Measurements from ENCODE around the gene FANCE.

FANCE gene

DNA sequence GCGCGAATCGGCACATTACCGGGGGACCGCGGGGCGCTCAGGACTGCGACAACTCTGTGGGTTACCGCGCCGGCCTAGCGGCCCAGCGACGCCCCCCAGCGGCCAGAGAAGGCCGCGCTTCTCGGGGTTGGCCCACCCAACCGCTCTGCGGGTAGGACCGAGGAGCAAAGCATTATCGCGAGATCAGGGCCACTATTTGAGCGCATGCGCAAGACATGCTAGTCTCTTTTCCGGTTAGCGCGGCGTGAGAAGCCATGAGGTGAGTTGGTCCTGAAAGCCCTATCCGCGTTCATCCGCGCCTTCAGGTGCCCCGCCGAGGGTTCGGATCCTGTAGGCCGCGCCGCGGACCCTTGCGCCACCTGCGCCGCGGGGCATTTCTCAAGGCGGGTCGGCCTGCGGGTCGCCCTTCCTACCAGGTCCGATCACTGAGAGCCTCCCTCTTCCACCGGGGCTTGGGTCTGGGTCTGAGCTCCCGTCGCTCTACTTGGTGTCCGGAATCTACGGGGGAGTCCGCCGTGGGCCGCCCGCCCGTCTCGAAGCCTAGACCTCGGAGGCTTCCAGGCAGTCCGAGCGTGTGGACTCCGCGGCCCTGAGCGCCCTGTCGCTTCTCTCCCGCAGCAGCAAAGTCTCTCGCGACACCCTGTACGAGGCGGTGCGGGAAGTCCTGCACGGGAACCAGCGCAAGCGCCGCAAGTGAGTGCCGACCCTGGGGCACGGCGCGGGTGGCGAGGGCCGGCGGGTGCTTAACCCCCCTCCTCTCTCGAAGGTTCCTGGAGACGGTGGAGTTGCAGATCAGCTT, 16.2 kb downstream of the FANCE start, which contains the start of gene RPL10A:
RPL10A (plus strand) TSS at position 221 of the 799 bp plus-strand sequence; CDS start at position 255, 34 bp downstream.
- peaks cover 26% of the 10 kb centered on the region for H3K4me1 Mint-ChIP-seq (ENCODE audit: low read depth)
- H3K27me3 Mint-ChIP-seq (ENCODE audit: low read depth): no peaks in the 10 kb centered on the region
- H3K27ac Mint-ChIP-seq: peak within 1 kb of the TSS; percentile 99
- H3K4me3 Mint-ChIP-seq: peak within 1 kb of the TSS; percentile 99
- DNase-seq (ENCODE audit: low spot score): peak; percentile 94
- no peaks in the 10 kb centered on the region for H3K9me3 Mint-ChIP-seq
- H3K36me3 Mint-ChIP-seq (ENCODE audit: low read depth): peaks cover 76% of the 10 kb centered on the region

DNA sequence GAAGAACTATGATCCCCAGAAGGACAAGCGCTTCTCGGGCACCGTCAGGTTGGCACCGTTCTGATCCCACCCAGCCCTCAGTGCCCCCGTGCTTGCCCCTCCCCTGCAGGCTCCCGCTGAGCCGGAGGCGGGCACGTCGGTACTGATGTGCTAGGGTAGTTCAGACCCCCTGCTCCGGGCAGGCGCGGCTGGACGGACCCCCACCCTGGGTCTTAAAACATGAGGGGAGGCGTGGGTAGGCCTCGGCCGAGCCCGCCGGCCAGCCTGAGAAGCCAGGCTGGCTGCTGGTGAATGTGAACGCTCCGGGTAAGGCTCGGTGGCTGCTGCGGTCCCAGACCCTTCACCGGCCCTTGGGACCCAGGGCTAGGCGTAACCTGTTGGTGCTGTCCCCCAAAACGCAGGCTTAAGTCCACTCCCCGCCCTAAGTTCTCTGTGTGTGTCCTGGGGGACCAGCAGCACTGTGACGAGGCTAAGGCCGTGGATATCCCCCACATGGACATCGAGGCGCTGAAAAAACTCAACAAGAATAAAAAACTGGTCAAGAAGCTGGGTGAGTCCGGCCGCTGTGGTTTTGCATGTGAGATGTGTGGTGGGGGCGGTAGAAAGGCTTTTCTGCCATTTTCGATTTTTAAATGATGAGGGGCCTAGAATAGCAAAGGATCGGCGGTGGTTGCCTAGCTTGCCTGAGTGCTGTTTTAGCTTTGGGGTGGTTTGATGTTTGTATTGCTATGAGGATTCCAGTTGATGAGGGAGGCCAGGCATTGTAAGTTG, 17.0 kb downstream of the FANCE start:
- no peaks in the 10 kb centered on the region for H3K9me3 Mint-ChIP-seq
- H3K4me3 Mint-ChIP-seq: peak overlapping the region; percentile 99
- peak overlapping the region; percentile 99 for H3K27ac Mint-ChIP-seq
- no peak for DNase-seq (ENCODE audit: low spot score)
- peaks cover 26% of the 10 kb centered on the region for H3K4me1 Mint-ChIP-seq (ENCODE audit: low read depth)
- peaks cover 72% of the 10 kb centered on the region for H3K36me3 Mint-ChIP-seq (ENCODE audit: low read depth)
- H3K27me3 Mint-ChIP-seq (ENCODE audit: low read depth): no peaks in the 10 kb centered on the region

DNA sequence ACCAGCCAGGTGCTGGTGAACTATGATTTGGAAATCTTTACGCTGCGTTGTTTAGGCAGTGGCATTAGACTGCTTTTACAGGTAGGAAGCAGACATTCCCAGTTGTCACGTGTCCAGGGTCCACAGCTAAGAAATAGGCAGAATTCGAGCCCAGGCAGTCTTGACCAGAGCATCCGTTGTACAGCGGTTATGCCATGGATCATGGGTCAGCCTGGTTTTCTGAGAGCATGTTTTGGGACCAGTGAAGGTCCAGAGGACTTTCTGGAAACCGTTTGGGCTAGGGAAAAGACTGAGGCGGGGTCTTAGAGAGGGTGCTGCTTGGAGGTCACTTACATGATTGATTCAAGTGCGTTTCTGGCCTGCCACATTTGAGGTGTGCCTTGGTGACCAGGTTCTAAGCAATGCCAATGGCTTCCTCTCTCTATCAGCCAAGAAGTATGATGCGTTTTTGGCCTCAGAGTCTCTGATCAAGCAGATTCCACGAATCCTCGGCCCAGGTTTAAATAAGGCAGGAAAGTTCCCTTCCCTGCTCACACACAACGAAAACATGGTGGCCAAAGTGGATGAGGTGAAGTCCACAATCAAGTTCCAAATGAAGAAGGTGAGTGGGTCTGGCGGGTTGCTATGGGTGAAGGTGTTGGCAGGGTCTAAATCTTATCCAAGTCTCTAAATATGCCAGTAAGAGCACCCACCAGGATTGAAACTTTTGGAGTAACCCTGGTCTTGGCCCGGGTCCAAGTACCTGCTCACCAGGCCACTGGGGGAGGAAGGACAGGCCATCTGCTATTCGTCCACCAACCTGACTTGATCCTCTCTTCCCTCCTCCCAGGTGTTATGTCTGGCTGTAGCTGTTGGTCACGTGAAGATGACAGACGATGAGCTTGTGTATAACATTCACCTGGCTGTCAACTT, 17.9 kb downstream of the FANCE start:
- H3K4me3 Mint-ChIP-seq: peak overlapping the region; percentile 99
- peaks cover 26% of the 10 kb centered on the region for H3K4me1 Mint-ChIP-seq (ENCODE audit: low read depth)
- no peak for DNase-seq (ENCODE audit: low spot score)
- peaks cover 68% of the 10 kb centered on the region for H3K36me3 Mint-ChIP-seq (ENCODE audit: low read depth)
- peak overlapping the region; percentile 73 for H3K27ac Mint-ChIP-seq
- no peaks in the 10 kb centered on the region for H3K9me3 Mint-ChIP-seq
- H3K27me3 Mint-ChIP-seq (ENCODE audit: low read depth): no peaks in the 10 kb centered on the region

DNA sequence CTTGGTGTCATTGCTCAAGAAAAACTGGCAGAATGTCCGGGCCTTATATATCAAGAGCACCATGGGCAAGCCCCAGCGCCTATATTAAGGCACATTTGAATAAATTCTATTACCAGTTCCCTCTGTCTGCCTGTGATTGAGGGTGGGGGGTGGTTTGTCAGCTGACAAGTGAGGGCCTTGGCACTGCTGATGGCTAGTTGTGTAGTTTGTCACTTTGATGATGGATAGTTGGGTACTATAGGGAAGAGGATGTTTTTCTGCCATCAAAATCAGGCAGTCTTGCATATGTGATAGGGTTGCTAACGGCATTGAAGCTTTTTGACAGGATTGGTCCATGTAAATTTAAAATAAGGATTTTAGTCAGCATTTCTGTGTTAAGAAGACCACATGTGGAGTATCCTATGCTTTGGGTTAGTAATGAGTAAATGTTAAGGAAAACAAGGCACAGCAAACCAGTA, 18.6 kb downstream of the FANCE start:
- H3K27ac Mint-ChIP-seq: peak overlapping the region; percentile 73
- no peaks in the 10 kb centered on the region for H3K9me3 Mint-ChIP-seq
- peaks cover 26% of the 10 kb centered on the region for H3K4me1 Mint-ChIP-seq (ENCODE audit: low read depth)
- no peaks in the 10 kb centered on the region for H3K27me3 Mint-ChIP-seq (ENCODE audit: low read depth)
- peaks cover 64% of the 10 kb centered on the region for H3K36me3 Mint-ChIP-seq (ENCODE audit: low read depth)
- no peak for DNase-seq (ENCODE audit: low spot score)
- peak overlapping the region; percentile 99 for H3K4me3 Mint-ChIP-seq

DNA sequence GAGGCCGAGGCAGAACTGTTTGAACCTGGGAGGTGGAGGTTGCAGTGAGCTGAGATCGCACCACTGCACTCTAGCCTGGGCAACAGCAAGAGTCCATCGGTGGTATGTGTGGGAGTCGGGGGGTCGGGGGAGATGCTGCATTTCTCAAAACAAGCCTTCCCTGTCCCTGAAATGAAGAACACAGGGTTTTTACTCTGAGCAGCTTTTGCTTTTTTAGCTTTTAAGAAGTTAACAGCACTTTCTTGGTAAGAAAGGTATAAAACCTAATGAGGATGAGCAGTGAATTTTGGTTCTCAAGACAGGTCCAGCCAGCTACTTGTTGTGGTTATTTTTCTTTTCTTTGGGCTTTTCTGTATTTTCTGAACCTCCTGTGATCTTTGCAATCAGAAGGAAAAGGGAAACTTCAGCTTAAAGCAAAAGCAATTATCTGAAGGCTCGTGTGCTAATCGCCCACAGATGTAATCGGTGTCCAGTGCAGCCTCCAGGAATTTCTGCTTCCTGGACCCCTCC, 19.8 kb downstream of the FANCE start:
- peak overlapping the region; percentile 43 for H3K4me3 Mint-ChIP-seq

DNA sequence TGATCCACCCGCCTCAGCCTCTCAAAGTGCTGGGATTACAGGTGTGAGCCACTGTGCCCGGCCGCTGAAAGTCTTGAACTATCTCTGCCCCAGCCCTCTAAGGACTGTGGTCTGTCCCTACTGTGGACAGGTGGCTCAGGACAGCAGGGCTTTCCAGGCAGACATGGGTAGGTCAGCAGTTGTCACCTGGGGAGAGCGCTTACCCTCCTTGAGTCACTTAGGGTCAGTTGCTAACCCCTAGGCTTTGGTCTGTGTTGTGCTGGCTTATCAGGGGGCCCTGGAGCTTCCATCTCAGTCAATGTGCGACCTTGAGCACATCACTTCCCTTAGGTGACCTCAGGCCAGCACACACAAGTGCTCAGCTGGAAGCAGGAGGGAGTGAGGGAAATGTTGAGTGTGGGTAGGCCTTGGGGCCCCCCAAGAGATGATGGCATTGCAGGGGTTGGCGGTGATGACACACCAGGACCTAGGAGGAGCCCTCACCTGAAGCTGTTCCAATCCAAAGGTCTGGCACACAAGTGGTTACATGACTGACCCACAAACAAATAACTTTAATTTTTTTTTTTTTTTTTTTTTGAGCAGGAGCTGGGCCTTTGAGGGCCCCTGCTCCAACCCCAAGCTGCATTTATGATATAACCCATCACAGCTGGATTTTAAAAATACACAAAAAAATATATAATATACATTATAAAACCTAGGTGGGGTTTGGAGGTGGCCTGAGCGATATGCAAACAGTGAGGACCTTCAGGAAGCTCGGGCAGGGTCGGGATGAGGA, 21.1 kb downstream of the FANCE start:
- Mint-ChIP-seq H3K9me3 (no peaks in the 10 kb centered on the region), H3K27ac (no peak overlapping the region), H3K4me1 (ENCODE audit: low read depth) (peaks cover 19% of the 10 kb centered on the region), H3K27me3 (ENCODE audit: low read depth) (no peaks in the 10 kb centered on the region), H3K4me3 (no peak overlapping the region), H3K36me3 (ENCODE audit: low read depth) (peaks cover 48% of the 10 kb centered on the region)
- DNase-seq (ENCODE audit: low spot score): no peak

More for the DNA sequence above, 19.8 kb downstream of the FANCE start:
- H3K4me1 Mint-ChIP-seq (ENCODE audit: low read depth): peaks cover 26% of the 10 kb centered on the region
- no peaks in the 10 kb centered on the region for H3K9me3 Mint-ChIP-seq
- no peak for DNase-seq (ENCODE audit: low spot score)
- H3K36me3 Mint-ChIP-seq (ENCODE audit: low read depth): peaks cover 56% of the 10 kb centered on the region
- no peaks in the 10 kb centered on the region for H3K27me3 Mint-ChIP-seq (ENCODE audit: low read depth)
- H3K27ac Mint-ChIP-seq: no peak overlapping the region

DNA sequence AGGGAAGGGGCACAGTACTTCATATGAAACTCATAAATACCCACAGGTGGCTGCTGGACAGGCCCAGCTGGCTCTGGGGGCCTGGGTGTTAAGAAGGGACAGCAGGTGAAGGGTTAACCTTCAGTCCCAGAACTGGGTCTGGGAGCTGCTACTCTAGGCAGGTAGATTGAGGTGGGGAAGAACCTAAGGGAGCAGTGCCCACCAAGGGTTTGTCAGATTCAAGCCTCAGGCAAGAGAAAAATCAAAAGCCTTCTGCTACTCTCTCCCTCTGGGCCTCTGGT, 21.7 kb downstream of the FANCE start:
- peaks cover 19% of the 10 kb centered on the region for H3K4me1 Mint-ChIP-seq (ENCODE audit: low read depth)
- no peak overlapping the region for H3K27ac Mint-ChIP-seq
- no peaks in the 10 kb centered on the region for H3K27me3 Mint-ChIP-seq (ENCODE audit: low read depth)
- no peaks in the 10 kb centered on the region for H3K9me3 Mint-ChIP-seq
- peaks cover 43% of the 10 kb centered on the region for H3K36me3 Mint-ChIP-seq (ENCODE audit: low read depth)
- DNase-seq (ENCODE audit: low spot score): no peak
- no peak overlapping the region for H3K4me3 Mint-ChIP-seq

DNA sequence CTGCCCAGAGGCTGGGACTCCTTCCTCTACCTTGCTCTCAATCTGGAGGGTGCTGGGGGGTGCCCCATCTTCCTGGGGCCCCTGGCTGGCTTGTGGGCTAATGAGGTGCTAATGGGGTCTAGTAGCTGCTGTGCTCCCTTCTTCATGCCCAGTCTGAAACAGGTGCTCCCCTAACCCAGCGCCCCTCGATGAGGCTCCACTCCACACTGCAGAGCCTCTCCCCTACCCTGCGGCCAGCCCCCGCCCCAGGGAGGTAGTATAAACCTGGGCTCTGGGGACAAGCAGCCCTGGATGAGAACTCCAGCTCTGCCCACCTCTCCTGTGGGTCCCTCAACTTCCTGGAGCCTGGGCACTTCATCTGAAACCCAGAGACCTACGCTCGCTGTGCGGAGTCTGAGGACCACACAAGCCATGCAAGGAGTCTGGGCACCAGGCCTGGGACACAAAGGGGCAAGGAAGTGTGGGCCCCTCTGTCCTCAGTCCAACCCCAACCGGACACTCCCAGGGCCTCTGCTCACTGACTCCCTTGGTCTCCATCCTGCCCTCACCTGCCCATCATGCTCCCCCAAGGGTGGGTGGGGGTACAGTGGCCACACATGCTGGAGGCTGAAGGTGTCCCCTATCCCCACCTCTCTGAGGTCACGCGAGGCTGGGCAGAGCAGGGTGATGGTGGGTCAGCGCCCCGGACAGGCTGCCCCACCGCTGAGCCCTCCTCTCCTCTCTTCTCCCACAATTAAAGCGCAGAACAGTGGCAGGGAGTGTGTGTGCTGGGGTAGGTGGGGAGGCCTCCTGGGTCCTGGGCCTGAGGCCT, 22.2 kb downstream of the FANCE start:
- Mint-ChIP-seq H3K27ac (no peak overlapping the region), H3K4me3 (no peak overlapping the region)

DNA sequence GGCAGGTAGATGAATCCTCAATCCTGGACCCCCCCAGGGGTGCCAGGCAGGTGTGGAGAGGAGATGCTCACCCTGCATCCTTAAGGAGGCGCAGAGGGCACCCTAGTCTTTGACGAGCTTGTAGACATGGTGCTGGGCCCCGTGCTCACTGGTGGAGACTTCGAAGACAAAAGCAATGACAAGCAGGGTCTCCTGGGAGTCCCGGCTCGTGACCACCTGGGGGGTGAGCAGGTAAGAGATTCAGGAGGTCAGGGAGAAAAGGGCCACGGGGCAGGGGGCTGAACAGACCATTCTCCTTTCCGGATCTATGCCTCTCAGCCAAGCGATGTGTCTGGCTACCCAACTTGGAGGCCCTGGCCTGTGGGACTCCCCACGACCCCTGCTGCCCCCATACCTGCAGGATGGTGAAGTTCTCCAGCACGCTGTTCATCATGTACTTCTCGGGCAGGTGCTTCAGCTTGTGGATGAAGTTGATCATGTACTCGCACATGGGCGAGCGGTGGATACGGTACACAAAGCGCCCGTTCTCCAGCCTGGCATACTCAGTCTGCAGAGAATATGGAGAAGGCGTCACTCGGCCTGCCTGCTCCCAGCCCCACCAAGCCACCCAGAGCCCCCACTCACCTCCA, 22.9 kb downstream of the FANCE start:
- H3K27ac Mint-ChIP-seq: peak overlapping the region; percentile 27
- H3K9me3 Mint-ChIP-seq: no peaks in the 10 kb centered on the region
- no peak for DNase-seq (ENCODE audit: low spot score)
- H3K36me3 Mint-ChIP-seq (ENCODE audit: low read depth): peaks cover 30% of the 10 kb centered on the region
- no peaks in the 10 kb centered on the region for H3K27me3 Mint-ChIP-seq (ENCODE audit: low read depth)
- H3K4me3 Mint-ChIP-seq: no peak overlapping the region
- H3K4me1 Mint-ChIP-seq (ENCODE audit: low read depth): peaks cover 14% of the 10 kb centered on the region

More for the DNA sequence above, 22.2 kb downstream of the FANCE start:
- no peaks in the 10 kb centered on the region for H3K27me3 Mint-ChIP-seq (ENCODE audit: low read depth)
- peaks cover 37% of the 10 kb centered on the region for H3K36me3 Mint-ChIP-seq (ENCODE audit: low read depth)
- peaks cover 19% of the 10 kb centered on the region for H3K4me1 Mint-ChIP-seq (ENCODE audit: low read depth)
- no peaks in the 10 kb centered on the region for H3K9me3 Mint-ChIP-seq
- no peak for DNase-seq (ENCODE audit: low spot score)

DNA sequence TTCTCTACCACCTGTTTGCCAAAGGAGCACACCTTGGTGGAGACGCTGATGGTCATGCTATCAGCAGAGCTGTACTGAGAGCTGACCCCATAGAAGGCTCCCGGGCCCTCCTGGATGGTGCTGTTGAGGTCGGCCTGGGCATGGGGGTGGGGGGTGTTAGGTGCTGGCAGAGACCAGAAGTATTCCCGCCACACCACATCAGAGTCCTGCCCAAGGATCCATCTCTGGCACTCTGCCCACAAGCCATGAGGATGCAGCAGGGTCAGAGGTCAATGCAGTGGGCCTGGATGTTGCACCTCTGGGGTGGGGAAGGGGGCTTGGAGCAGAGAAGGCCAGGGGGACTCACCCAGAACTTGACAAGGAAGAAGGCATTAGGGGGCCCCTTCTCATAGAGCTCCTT, 23.4 kb downstream of the FANCE start:
- DNase-seq (ENCODE audit: low spot score): no peak
- no peak overlapping the region for H3K4me3 Mint-ChIP-seq
- H3K36me3 Mint-ChIP-seq (ENCODE audit: low read depth): peaks cover 25% of the 10 kb centered on the region
- H3K27ac Mint-ChIP-seq: no peak overlapping the region
- peaks cover 8% of the 10 kb centered on the region for H3K4me1 Mint-ChIP-seq (ENCODE audit: low read depth)
- no peaks in the 10 kb centered on the region for H3K27me3 Mint-ChIP-seq (ENCODE audit: low read depth)
- H3K9me3 Mint-ChIP-seq: no peaks in the 10 kb centered on the region

DNA sequence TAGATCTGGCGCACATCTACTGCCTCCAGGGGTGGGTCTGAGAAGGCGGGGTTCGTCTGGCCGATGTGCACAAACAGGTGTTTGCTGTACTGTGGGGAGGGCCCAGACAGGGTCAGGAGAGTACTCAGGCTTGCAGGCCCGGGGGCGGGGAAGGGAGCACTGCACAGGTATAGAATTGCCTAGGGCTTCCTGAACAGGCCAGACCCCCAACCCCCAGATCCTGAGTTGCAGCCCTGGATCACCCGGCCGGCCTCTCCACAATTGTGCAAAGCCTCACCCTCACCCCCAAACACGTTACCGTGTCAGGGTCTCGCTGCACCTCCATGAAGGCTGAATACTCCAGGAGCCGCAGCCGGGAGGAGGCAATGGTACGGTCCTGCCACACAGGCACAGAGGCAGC, 23.9 kb downstream of the FANCE start:
- Mint-ChIP-seq H3K9me3 (no peaks in the 10 kb centered on the region), H3K4me3 (no peak overlapping the region), H3K4me1 (ENCODE audit: low read depth) (peaks cover 5% of the 10 kb centered on the region), H3K27me3 (ENCODE audit: low read depth) (no peaks in the 10 kb centered on the region), H3K36me3 (ENCODE audit: low read depth) (peaks cover 21% of the 10 kb centered on the region), H3K27ac (no peak overlapping the region)
- no peak for DNase-seq (ENCODE audit: low spot score)

DNA sequence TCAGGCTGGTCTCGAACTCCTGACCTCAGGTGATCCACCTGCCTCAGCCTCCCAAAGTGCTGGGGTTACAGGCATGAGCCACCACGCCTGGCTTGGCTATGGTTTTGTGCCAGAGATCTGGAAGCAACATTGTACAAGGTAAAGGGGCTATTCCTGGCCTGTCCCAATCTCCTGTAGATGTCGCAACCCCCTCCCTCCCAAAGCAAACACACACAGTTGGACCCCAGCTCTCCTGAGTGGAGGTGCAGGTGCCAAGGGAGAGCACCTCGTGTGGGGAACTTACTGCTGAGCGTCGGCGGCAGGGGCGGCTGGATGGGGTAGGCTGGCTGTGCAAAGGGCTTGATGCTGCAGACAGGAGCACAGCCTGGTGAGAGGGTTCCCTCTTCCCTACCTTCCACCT, 24.9 kb downstream of the FANCE start:
- Mint-ChIP-seq H3K27me3 (ENCODE audit: low read depth) (no peaks in the 10 kb centered on the region), H3K36me3 (ENCODE audit: low read depth) (peaks cover 11% of the 10 kb centered on the region)

More for the DNA sequence above, 24.9 kb downstream of the FANCE start:
- Mint-ChIP-seq H3K27ac (no peak overlapping the region), H3K4me3 (no peak overlapping the region), H3K4me1 (ENCODE audit: low read depth) (peaks cover 4% of the 10 kb centered on the region), H3K9me3 (no peaks in the 10 kb centered on the region)
- DNase-seq (ENCODE audit: low spot score): no peak

Data from T-helper 2 cell treated with Interferon-gamma antibody and Interleukin-4, amounts not matched to agents 5 μg/mL and 100 μg/mL, for 36 hours (primary cell).